Measurements from ENCODE around the gene DCPS.
"Not testable (repeated sequence)": the region's sequence is repeated elsewhere in the genome, so short reads cannot be mapped to it uniquely, and the experiment has no call there.

The DCPS gene

DNA sequence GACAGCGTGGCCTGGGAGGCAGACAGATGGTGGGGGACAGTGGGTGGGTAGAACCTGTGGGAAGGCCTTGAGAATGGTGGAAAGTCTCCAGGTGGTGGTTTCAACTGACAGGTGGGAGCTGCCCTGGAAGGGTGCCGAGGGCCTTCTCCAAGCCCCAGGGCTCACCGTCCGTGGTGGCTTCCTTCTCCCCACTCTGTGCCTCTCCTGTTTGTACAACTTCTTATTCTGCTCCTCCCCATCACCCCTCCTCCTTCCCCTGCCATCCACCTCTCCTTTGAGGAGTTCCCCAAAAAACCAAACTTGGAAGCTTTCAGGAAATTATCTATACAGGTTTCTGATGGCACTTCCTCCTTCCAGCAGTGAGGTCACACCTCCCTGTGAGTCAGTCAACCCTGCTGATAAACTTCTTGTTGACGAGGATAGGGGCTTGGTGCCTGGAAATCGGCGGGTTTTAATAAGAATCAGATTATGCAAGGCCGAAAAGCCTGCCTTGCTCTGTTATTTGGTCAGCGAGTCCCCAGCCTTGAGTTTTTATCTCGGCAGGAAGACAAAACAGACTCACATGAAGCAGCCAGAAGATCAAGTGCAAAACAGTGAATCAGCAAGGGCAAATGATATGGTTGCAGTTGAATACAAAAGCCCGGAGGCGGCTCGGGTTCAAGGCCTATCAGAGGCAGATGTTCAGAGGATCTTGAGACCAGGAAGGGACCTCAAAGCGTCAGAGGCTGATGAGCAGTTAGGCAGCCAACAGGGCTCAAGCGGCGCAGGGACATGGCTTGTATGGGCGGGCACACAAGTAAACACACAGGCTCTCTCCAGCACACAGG is 42.1 kb downstream of the DCPS start:
- no peak for DNase-seq

DNA sequence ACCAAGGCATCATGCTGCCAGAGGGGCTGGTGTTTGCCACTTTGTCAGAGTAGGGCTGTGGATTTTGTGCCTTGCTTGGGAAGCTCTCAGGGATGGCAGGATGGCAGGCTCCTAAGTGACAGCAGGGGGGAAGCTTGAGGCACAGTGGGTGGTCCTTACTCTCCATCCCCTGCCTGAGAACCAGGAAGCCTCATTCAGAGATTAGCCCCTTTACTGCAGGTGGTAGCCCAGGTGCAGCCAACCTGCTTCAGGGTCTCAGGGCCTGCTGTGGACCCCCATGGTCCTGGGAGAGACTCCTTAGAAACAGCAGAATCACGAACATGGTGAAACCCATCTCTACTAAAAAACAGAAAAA is 42.7 kb downstream of the DCPS start:
- no peak for DNase-seq

DNA sequence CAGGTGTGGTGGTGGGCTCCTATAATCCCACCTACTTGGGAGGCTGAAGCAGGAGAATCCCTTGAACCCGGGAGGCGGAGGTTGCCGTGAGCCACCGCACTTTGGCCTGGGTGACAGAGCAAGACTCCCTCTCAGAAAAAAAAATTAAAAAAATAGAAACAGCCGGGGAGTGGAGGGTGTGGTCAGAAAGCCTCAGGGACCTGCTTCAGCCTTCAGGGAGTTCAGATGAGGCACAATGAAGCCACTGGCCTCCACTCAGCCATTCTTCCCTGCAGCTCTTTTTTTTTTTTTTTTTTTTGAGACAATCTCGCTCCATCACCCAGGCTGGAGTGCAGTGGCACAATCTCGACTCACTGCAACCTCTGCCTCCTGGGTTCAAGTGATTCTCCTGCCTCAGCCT is 43.1 kb downstream of the DCPS start:
- DNase-seq = not testable (repeated sequence)

DNA sequence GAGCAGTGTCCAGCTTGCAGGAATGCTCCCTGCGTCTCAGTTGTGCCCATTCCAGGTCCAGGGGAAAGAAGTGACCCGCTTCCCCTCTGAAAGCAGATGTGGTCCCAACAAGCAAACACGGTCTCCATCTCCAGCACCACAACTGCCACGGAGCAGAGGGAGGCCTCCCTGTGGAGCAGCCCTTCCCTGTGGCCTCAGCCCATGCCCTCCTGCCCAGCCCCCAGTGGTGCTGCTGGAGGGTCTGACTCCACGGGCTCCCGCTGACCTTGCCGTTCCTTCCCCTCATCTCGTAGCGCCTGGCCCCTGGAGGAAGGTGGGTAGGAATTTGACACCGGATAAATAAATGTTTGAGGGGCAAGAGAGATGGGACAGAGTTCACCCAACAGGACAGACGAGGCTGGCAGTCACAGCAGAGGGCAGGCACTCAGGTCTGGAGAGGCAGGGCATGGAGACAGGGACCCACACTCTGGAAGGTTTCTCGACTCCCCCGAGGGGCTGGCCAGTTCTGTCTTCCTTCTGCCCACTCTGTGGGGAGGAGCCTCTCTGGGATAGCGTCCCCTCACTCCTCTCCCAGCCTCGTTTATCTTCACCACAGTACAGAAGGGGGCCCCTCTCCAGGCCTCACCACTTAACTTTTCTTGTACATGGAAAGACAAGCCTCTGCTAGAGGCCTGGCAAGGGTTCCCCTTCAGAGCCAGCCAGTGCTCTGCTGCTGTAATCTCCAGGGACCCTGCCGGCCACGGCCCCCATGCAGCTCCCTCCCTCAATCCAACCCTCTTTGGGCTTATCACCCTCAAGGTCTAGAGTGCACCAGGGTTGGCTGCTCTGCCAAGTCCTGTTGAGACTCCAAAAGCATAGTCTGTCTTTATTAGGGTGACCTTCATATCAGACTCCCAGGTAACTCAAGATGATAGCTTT is 44.1 kb downstream of the DCPS start:
- no peak for DNase-seq

DNA sequence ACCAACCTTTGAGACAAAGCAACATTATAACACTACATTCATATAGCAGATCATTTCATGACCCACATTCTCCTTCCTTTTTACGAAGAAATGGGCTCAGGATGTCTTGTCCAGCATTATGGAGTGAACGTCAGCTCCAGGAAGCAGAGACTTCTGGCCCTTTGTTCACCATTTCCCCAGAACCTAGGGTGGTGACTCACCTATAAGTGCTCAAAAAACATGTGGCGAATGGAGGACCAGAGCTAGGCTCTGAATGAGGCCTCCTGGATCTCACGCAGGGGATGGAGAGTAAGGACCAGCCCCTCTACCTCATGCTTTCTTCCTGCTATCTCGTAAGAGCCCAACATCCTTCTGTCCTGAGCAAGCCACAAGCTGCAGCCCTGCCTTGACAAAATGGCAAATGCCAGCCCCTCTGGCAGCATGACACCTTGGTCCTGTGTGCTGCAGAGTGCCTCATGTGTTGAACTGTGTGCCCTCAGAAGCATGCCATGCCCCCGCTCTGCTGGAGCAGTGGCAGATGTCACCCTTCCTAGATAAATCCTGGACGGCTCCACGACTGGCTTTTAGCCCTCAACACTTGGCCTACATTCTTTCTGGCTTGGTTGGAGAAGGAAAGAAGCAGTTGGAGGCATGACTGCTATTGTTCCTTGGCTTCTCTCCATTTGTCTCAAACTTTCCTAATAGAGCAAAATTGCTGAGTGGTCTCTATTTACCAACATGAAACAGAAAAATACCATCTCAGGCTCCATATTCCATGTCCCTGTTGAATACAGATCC is 45.1 kb downstream of the DCPS start:
- DNase-seq = no peak

DNA sequence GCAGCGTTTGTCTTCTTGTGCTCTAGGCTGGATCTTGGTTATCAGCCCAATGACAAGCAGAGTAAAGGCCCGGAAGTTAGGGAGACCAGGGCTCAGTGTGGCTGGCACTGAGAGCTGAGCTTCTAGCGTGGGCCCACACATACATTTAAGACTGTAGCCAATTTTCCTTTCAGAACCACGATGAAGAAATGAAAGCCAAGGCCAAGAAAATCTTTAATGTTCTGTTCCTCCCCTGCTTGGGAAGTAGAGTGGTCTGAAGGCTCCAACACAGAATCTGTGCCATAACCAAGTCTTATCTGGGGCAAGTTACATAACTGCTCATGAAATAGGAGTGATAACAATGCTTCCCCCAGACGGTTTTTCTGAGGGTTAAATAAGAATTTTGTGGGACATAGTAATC is 47.0 kb downstream of the DCPS start:
- DNase-seq = no peak

DNA sequence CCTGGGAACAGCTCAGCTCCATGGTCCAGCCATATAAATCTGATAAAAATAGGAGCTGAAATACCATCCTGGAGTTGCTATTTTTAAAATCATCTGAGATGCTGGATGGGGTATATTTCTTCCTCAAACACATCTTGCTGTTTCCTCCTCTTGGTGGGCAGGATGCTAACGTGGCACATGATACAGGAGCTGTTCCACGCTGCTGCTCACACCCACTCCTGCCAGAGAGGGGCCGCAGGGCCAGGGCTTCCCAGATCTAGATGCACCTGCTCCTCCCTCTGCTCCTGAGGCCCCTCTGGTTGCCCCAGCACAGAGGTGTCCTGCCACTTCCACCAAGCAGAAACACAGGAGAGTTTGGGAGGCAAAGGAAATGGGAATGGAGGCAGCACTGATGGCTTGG is 48.3 kb downstream of the DCPS start:
- DNase-seq = no peak

DNA sequence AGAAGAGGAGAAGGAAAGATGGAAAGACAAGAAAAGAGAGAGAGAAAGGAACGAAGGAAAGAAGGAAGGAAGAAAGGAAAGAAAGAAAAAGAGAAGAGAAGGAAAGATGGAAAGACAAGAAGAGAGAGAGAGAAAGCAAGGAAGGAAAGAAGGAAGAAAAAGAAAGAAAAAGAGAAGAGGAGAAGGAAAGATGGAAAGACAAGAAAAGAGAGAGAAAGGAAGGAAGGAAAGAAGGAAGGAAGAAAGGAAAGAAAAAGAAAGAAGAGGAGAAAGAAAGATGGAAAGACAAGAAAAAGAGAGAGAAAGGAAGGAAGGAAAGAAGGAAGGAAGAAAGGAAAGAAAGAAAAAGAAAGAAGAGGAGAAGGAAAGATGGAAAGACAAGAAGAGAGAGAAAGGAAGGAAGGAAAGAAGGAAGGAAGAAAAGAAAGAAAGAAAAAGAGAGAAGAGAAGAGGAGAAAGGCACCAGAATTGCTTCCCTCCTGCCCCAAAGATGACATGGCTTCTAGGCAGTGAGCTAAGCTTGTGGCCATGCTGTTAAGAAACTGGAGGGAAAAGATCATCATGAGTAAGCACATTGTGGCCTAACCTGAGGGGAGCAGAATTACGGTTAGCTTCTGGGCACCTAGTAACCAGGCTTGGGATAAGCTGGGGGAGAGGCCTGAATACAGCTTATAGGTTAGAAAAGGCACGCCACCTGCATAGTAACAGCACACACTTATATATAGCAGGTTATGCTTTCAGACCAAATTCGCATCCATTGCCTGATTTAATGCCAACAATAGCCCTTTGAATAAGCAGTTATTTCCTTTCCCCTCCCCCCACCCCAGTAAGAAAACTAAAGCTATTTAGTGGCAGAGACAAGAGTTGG is 49.3 kb downstream of the DCPS start:
- DNase-seq = peak; percentile 40

DNA sequence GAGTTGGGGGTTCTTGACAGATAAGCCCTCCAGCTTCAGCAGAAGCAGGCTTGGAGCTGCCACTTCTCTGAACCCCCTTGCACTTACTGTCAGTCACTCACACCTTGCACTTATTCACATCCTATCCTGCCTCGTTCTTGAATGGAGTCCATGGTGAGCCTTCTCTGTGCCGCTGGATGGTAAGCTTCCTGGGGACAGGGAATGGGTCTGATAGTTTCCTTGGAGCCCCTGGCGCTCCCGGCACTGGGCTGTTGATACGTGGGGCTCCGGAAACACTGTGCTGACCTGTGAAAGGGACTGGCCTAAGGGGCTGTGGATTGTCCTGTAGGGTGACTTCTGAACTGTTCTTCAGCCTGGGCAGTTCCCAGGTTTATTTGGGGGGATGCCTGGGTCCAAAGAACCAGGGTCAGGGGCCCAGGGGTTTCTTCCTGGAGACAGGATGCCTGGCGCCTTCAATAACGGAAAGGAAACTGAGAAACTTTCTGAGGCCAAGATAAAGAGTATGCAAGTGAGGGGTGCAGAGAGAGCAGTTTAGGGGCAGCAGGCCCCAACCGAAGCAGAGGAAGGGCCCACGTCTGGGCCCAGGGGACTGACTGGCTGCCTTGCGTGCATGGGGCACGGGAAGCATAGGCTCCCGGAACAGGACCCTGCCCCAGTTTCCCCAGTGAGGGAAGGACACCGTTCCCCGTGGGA is 50.9 kb downstream of the DCPS start:
- no peak for DNase-seq

DNA sequence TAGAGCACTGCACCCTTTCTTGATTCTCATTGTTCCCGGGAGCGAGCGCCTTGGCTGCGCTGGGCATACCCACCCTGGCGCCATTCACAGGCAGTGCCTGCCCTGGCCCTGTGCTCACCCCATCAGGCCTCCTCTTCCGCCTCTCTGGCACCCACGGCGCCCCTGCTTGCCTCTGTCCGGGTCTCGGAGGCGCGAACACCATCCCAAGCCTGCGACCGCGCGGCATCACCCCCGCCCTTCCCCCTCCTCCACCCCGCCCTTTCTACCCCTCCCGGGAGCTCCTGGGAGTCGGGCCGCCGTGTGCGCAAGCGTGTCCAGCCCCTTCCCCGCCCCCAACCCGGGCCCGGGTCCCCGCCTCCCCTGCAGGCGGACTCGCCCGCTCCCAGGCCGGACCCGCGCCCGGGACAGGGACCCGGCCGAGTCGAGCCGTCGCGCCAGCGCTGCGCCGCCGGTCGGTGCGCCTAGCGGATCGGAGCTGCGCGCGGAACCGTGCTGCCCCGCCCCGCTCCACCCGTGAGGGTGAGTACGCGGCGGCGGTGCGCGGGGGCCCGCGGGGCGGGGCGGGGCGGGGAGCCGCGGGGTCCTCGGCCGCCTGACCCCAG is 51.6 kb downstream of the DCPS start, which contains the start of gene ST3GAL4:
TSS of gene ST3GAL4 (plus strand) at position 363 of the 602 bp plus-strand sequence. CDS start 50,470 bp downstream, outside the sequence.
- peak; percentile 57 for DNase-seq

DNA sequence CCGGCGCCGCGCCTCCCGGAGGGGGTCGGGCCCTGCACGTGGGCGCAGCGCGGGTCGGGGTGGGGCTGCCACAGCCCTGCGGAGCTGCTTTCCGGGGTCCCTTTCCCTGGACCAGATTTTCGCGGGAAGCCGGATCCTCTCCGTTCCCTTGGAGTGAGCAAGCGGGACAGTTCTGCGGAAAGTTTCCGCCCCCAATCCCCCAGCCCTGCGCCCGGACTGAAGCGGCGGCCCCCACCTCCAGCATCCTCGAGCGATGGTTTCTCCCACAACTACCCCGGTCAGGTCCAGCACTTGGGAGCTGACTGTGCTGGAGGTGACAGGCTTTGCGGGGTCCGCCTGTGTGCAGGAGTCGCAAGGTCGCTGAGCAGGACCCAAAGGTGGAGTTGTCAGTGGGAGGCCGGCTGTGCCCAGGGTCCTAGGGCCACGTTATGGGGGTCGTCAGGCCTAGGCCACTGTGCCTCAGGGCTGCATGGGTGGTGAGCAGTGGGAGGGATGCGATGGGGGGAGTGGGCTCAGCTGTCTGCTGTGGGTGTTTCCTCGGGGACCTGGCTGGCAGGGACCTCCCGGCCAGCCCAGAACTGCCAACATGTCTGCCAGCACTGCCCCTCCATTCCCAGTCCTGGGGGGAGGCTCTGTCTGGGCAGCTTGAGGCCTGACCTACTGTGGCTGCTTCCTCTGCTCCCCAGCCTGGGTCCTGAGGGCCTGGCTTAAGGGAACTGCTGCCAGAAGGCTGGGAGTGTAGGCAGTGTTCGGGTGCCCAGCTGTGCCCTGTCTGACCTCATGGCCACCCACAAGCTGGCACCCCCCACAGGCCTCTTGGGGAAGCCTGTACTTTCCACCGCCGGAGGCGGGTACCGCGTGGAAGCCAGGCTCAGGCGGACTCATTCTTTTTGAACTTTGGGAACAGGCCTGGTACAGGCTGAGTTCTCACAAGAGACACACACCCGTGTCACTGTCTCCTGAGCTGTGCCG is 52.4 kb downstream of the DCPS start:
- DNase-seq = no peak

DNA sequence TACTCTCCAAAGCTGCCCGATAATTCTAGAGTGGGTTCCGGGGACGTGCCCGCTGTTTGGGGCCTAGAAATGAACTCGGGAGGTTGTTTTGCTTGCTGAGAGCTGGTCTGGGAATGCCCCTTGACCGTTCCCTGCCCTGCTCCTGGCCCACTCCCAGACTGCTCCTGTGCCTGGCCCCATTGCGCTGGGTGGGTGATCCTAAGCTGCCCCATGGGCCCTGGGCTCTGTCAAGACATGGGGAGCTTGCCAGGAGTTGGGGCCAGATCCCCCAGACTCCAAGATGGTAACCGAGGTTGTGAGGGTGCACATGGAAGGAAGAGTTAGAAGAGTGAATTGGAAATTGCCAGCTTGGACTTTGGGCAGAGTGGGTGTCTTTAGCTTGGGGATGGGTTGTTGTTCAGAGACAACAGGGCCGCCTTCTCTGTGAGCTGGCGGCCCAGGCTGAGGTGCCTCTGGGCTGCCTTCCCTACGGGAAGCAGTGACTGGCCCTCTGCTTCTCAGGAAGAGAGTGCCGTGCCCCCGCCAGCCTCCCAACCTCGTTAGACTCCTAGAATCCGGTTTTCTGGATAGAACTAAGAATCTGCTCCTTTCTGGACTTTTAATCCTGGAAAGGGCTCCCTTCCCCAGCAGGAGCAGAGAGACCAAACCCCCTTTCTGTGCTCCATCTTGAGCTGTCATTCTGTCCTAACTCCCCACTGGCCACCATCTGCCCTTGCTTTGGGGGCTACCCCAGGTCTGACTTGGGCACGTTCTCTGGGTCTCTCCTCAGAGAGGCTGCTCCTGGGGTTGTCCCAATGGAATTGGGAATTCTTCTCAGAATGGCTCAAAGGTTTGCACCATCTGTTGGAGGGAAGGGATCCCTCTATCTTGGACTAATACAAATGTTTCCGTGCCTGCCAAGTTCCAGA is 53.4 kb downstream of the DCPS start:
- no peak for DNase-seq

DNA sequence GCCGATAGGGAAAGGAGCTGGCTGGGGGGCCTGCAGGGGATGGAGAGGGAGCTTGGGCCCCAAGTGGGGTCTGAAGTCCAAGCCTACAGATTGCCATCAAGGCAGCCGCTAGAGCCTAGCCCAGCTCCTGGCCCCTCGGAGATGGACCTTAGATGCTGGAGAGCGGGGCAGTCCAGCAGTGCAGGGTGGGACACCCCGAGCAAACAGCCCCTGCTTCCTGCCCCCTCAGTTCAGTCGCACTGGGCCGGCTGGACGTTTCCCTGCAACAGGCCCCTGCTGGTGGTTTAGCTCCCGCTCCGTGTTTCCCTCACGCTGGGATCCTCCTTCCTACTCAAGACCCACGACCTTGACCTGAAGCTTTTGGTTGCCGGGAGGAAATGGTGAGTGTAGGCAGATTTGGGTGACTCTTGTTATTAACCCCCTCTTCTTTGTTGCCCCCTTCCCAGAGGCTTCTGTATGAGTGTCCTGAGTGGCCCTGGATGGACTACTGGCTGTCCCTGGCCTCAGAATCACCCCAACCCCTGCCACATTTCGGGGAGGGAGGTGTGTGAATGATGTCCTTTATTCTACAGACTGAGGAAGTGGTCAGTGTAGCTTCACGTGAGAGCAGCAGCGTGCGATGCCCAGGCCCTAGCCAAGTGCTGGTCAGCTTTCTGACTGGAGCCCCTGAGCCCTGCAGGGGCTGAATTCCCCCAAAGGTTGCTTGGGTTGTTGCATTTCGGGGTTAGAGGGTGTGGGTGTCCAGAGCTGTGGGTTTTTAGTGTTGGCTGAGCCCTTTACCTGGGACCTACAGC is 54.3 kb downstream of the DCPS start:
- DNase-seq = no peak

DNA sequence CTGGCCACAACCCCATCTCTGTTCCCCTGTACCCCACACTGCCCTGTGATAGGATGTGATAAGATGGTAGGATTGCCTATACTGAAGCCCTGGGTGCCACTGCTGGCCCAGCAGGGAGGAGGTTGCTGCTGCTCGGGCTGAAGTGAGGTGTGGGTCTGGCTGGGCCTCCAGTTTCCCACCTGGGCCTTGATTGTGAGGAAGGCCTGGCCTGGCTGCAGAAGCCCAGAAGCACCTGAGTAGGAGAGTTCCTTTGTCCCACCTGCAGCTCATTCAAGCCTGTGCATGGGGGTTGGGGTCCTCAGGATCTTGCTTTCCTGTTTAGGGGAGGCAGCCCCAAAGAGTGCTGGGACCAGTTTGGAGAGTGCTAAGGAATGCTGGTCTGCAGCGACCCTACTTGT is 54.9 kb downstream of the DCPS start:
- DNase-seq = no peak

DNA sequence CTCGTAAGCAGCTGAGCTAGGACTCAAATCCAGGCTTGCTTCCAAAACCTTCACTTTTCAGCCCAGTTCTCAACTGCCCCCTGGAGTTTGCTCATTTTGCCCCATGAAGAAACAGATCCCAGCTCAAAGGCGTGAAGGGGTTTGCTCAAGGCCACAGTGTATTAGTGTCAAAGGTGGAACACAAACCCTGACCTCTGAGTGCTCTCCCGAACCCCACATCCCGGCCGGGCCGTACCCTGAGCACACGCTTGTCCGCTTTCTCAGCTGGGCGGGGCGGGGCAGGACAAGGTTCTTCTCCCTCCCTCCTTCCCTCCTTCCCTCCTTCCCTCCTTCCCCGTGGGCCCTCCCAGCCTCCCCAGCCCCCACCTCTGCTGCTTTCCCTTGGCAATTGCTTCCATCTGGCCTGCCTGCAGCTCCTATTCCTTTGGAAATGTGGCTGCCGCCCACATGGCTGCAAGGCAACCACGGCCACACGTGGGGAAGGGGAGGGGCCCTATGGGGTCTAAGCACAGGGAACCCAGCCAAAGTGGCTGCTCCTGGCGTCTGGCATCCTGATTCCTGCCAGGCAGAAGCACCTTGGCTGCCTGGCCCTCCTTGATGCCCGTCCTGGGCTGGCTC is 55.7 kb downstream of the DCPS start:
- DNase-seq = no peak

DNA sequence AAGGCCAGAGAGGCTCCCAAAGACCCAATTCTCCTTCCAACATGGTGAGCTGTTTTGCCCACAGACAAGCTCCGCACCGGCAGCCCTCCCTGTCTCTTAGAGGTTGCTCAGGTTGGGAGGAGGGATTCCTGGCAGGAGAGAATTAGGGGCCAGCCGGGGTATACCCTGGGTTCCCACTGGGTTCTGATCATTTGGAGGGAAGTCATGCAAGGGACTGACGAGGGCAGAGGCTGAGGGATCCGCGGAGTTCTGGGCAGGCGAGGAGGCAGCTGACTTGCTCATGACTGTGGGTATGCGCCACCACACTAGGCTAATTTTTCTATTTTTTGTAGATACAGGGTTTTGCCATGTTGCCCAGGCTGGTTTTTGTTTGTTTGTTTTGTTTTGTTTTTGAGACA is 56.2 kb downstream of the DCPS start:
- DNase-seq = no peak

DNA sequence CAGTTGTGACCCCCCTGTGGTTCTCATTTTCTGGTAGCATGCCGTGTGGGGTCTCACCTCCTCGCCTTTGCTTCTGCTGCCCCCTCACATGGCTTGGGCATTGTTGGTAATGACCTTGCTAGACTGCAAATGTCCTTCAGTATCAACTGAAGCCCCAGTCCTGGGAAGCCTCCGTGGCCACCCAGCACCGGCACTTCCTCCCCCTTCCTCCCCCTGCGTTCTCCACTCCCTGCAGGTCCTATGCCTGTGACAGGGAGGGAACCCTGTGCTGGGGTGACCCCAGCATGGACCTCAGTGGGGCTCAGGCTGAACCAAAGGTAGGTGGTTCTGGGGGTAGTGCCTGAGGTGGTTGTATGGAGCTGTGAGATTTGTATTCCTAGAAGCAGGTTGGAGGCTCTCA is 57.5 kb downstream of the DCPS start:
- DNase-seq = no peak
